Upper lobe of left lung (tissue), 4 donors: ENCODE data around the gene GNA14.

Experiments used
- POLR2A ChIP-seq, 4 donors: fragments of 450-650 bp; IDR thresholded peaks; one replicate each; pipeline ENCODE4 v1.5.1; 2016 to 2017; ENCODE audit warnings: antibody characterized with exemption in 4 of 4, mild to moderate bottlenecking in 2 of 4
- POLR2AphosphoS5 ChIP-seq, 2 donors: sonication (generic); formaldehyde crosslinking; IDR thresholded peaks; one replicate each; pipeline ENCODE4 v1.5.1; 2017; ENCODE audit warnings: antibody characterized with exemption in 2 of 2
- TF ChIP-seq, protein P1 (sequence below), 6 experiments: fragments of 450-650 bp in 4 of 6; fragments of 200-600 bp in 2 of 6; sonication (generic) in 2 of 6; IDR thresholded peaks; one replicate each; pipeline ENCODE4 v1.5.1; 2016 to 2019; ENCODE audit warnings: antibody characterized with exemption in 6 of 6

DNA sequence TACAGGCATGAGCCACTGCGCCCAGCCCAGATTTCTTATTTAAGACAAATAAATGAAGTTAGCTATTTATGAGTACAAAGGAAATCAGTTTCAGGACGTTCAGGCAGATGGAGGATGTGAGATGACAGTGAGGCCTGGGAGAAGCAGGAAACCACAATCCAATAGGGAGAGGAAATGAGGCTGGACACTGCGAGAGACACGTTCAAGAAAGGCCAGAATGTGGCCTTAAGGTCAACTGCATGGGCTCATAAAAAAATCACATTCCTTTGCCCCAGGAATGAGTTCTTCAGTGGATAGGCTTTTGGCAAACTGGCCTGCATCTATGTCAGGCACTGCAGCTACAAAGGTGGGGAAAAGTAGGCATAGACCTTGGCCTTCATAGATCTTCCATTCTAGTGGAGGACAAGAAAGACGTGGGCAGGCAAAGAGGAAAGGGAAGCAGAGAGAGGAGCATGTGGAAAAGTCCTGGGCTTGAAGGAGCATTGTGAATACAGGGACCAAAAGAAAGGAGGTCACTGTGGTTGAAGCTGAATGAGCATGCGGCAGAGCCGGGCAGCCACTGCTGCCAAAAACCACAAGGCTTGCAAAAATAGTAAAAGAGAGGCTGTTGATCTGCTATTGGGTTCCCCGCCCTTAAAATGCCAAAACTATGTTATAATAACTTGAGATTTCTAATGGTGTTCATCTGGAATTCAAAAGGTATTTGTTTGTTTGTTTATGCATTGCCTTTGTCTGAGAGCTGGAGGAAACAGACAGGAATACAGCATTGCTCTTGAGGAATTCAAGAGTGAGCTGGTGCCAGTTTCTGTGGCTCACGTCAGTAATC, 133.0 kb downstream of the GNA14 start:
- TF ChIP-seq POLR2AphosphoS5 (IDR thresholded peaks at IDR 0.05) (peak; percentile 45 to 76), POLR2A (IDR thresholded peaks at IDR 0.05) (no peak)
- TF ChIP-seq, protein P1, sequence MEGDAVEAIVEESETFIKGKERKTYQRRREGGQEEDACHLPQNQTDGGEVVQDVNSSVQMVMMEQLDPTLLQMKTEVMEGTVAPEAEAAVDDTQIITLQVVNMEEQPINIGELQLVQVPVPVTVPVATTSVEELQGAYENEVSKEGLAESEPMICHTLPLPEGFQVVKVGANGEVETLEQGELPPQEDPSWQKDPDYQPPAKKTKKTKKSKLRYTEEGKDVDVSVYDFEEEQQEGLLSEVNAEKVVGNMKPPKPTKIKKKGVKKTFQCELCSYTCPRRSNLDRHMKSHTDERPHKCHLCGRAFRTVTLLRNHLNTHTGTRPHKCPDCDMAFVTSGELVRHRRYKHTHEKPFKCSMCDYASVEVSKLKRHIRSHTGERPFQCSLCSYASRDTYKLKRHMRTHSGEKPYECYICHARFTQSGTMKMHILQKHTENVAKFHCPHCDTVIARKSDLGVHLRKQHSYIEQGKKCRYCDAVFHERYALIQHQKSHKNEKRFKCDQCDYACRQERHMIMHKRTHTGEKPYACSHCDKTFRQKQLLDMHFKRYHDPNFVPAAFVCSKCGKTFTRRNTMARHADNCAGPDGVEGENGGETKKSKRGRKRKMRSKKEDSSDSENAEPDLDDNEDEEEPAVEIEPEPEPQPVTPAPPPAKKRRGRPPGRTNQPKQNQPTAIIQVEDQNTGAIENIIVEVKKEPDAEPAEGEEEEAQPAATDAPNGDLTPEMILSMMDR (IDR thresholded peaks at IDR 0.05), result no peak
